GM12865 (cell line): ENCODE measurements around the gene KLHDC3.

ENCODE experiments used
- DNase-seq: peaks from one replicate; pipeline ENCODE4 v3.0.0; 2010; ENCODE audit warnings: low read depth
- H3K4me3 ChIP-seq: 2 replicates; pipeline ENCODE4 v1.5.1; 2011; ENCODE audit warnings: mild to moderate bottlenecking, low read depth, low read length, control low read depth
- CTCF ChIP-seq: IDR thresholded peaks from 2 replicates; pipeline ENCODE4 v1.5.1; 2011; ENCODE audit warnings: low read length, control low read depth, low read depth, inconsistent platforms; ENCODE audit not compliant: insufficient read depth; ENCODE audit errors: missing control alignments

The KLHDC3 gene, protein sequence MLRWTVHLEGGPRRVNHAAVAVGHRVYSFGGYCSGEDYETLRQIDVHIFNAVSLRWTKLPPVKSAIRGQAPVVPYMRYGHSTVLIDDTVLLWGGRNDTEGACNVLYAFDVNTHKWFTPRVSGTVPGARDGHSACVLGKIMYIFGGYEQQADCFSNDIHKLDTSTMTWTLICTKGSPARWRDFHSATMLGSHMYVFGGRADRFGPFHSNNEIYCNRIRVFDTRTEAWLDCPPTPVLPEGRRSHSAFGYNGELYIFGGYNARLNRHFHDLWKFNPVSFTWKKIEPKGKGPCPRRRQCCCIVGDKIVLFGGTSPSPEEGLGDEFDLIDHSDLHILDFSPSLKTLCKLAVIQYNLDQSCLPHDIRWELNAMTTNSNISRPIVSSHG

GRCh38 chr6:43013843-43014433 is at the start of gene KLHDC3, which contains the start of gene MEA1:
Gene KLHDC3 (plus strand): TSS chr6:43014249. CDS start chr6:43017193, 2,944 bp downstream.
Gene MEA1 (minus strand): TSS chr6:43013946. CDS start chr6:43013813, 133 bp downstream.
- DNase-seq = peak; percentile 100
- no peak for TF ChIP-seq CTCF
- H3K4me3 ChIP-seq = peak within 1 kb of the TSS; percentile 94

DNA sequence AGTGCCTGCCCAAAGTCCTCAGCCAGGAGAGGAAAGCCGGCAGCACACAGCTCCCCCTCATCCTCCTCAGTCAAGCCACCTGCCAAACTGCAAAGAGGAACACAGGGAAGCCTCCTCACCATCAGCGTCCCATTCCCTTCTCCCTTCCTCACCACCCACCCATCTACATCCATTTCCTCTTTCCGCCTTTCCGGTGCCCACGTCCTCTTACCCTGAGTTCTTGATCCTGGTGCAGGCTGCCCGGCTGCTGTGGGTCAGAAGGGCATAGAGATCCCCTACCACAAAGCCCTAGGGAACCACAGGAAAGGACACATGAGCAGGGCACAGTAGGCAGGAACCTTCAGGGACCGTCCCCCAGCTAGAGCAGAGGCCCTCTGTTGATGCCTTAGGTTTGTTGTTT is 47.5 kb upstream of the KLHDC3 start:
- no peak for TF ChIP-seq CTCF
- H3K4me3 ChIP-seq = no peak overlapping the region
- no peak for DNase-seq

- no peak for DNase-seq
- H3K4me3 ChIP-seq = no peak overlapping the region
- no peak for TF ChIP-seq CTCF
These were observed 46.8 kb upstream of the KLHDC3 start for GRCh38 chr6:42967228-42967627.

GRCh38 chr6:42968126-42968701 is 45.8 kb upstream of the KLHDC3 start:
- H3K4me3 ChIP-seq = no peak overlapping the region
- no peak for TF ChIP-seq CTCF
- DNase-seq = no peak

GRCh38 chr6:42968783-42969182 is 45.3 kb upstream of the KLHDC3 start:
- TF ChIP-seq CTCF = no peak
- DNase-seq = no peak
- no peak overlapping the region for H3K4me3 ChIP-seq

- TF ChIP-seq CTCF = no peak
- DNase-seq = no peak
- no peak overlapping the region for H3K4me3 ChIP-seq
These were observed 44.6 kb upstream of the KLHDC3 start for GRCh38 chr6:42969431-42969830.
